GM23248 (cell line): Measurements from ENCODE around the gene IRAK1BP1.

ENCODE experiments used
- EZH2 ChIP-seq: fragments of 200-600 bp; sonication (generic); IDR thresholded peaks from 2 replicates; pipeline ENCODE4 v1.6.1; 2018; ENCODE audit warnings: antibody characterized with exemption, mild to moderate bottlenecking; ENCODE audit not compliant: insufficient read depth, poor library complexity, severe bottlenecking
- EZH2phosphoT487 ChIP-seq: fragments of 200-600 bp; sonication (generic); IDR thresholded peaks from 2 replicates; pipeline ENCODE4 v1.6.1; 2018; ENCODE audit warnings: antibody characterized with exemption, moderate library complexity, mild to moderate bottlenecking, low read depth; ENCODE audit not compliant: insufficient read depth

DNA sequence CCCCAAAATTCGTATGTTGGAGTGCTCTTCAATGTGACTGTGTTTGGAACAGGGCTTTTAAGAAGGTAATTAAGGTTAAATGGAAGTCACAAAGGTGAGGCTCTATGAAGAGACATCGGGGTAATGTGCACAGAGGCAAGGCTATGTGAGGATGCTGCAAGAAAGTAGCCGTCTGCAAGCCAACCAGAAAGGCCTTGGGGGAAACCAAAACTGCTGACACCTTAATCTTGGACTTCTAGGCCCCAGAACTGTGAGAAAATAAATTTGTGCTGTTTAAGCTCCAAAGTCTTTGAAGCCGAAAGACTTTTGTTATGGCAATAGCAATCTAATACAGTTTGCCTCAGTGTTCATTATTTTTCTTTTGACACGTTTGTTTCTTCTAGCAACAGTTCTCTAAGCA lies 2.4 kb upstream of the IRAK1BP1 start:
- TF ChIP-seq EZH2: no peak
- TF ChIP-seq EZH2phosphoT487: no peak
